Neuronal stem cell (in vitro differentiated cells): Measurements from ENCODE around the gene POLQ.

Experiments
- DNase-seq: peaks from one replicate; pipeline ENCODE4 v3.0.0-alpha.2; 2013; ENCODE audit warnings: low spot score
- H2AFZ ChIP-seq: one replicate; pipeline ENCODE4 v1.6.1; 2013; ENCODE audit warnings: mild to moderate bottlenecking, low read length, inconsistent platforms
- H2AK5ac ChIP-seq: 2 replicates; pipeline ENCODE4 v1.6.1; 2013; ENCODE audit warnings: low read depth, mild to moderate bottlenecking, inconsistent platforms, low read length, moderate library complexity, mixed read lengths
- H2BK120ac ChIP-seq: 2 replicates; pipeline ENCODE4 v1.6.1; 2013; ENCODE audit warnings: low read depth, mild to moderate bottlenecking, inconsistent platforms, low read length, moderate library complexity, mixed read lengths
- H2BK12ac ChIP-seq: one replicate; pipeline ENCODE4 v1.6.1; 2013; ENCODE audit warnings: low read length, inconsistent platforms
- H2BK15ac ChIP-seq: 2 replicates; pipeline ENCODE4 v1.6.1; 2013; ENCODE audit warnings: mild to moderate bottlenecking, low read length, inconsistent platforms, mixed read lengths
- H2BK5ac ChIP-seq: one replicate; pipeline ENCODE4 v1.6.1; 2013; ENCODE audit warnings: inconsistent platforms, mild to moderate bottlenecking, low read length, moderate library complexity
- H3K14ac ChIP-seq: one replicate; pipeline ENCODE4 v1.6.1; 2013; ENCODE audit warnings: low read length, inconsistent platforms
- H3K18ac ChIP-seq: 2 replicates; pipeline ENCODE4 v1.6.1; 2013; ENCODE audit warnings: low read length, inconsistent platforms
- H3K23ac ChIP-seq: 2 replicates; pipeline ENCODE4 v1.6.1; 2013; ENCODE audit warnings: low read depth, mild to moderate bottlenecking, mixed read lengths, low read length, inconsistent platforms; ENCODE audit not compliant: poor library complexity
- H3K27ac ChIP-seq: replicated peaks from 3 replicates; pipeline ENCODE4 v1.5.1; 2013; ENCODE audit warnings: low read length, inconsistent platforms
- H3K27me3 ChIP-seq, 3 experiments: 2 replicates each; pipeline ENCODE4 v1.6.1; 2013; ENCODE audit warnings: low read length in 3 of 3, mild to moderate bottlenecking in 2 of 3, inconsistent platforms in 1 of 3, low read depth in 1 of 3, mixed read lengths in 1 of 3, moderate library complexity in 1 of 3; ENCODE audit not compliant: control insufficient read depth in 3 of 3, insufficient read depth in 3 of 3
- H3K36me3 ChIP-seq, 2 donors: replicated peaks in 1 of 2; 2 replicates each; pipeline ENCODE4 v1.6.1; 2013; ENCODE audit warnings: low read length in 2 of 2; ENCODE audit not compliant: control insufficient read depth in 2 of 2, insufficient read depth in 2 of 2
- H3K4ac ChIP-seq: 2 replicates; pipeline ENCODE4 v1.6.1; 2013; ENCODE audit warnings: inconsistent platforms, mild to moderate bottlenecking, low read length, moderate library complexity
- H3K4me1 ChIP-seq, 2 donors: 1 replicate in 1 of 2; 2 replicates in 1 of 2; pipeline ENCODE4 v1.6.1; 2013; ENCODE audit warnings: low read length in 2 of 2, low read depth in 1 of 2; ENCODE audit not compliant: control insufficient read depth in 2 of 2, insufficient read depth in 1 of 2
- H3K4me2 ChIP-seq: one replicate; pipeline ENCODE4 v1.6.1; 2013; ENCODE audit warnings: mild to moderate bottlenecking, low read length, inconsistent platforms; ENCODE audit not compliant: insufficient read depth, poor library complexity, severe bottlenecking
- H3K4me3 ChIP-seq, 2 donors: 2 replicates each; pipeline ENCODE4 v1.5.1; 2013; ENCODE audit warnings: low read length in 2 of 2, mild to moderate bottlenecking in 2 of 2, inconsistent platforms in 1 of 2, moderate library complexity in 1 of 2
- H3K79me1 ChIP-seq: one replicate; pipeline ENCODE4 v1.6.1; 2013; ENCODE audit warnings: low read depth, mild to moderate bottlenecking, inconsistent platforms, low read length, moderate library complexity
- H3K9ac ChIP-seq: one replicate; pipeline ENCODE4 v1.6.1; 2013; ENCODE audit warnings: mild to moderate bottlenecking, low read depth, low read length, inconsistent platforms; ENCODE audit not compliant: poor library complexity
- H3K9me3 ChIP-seq, 2 donors: replicated peaks in 1 of 2; 2 replicates each; pipeline versions ENCODE3 to v1.6.1; 2013; ENCODE audit warnings: low read length in 2 of 2, mild to moderate bottlenecking in 2 of 2, inconsistent platforms in 1 of 2, low read depth in 1 of 2, mixed read lengths in 1 of 2, moderate library complexity in 1 of 2; ENCODE audit not compliant: control insufficient read depth in 2 of 2, insufficient read depth in 1 of 2
- H4K8ac ChIP-seq: one replicate; pipeline ENCODE4 v1.6.1; 2013; ENCODE audit warnings: low read depth, mild to moderate bottlenecking, inconsistent platforms, low read length, moderate library complexity
- H4K91ac ChIP-seq: one replicate; pipeline ENCODE4 v1.6.1; 2013; ENCODE audit warnings: low read length, low read depth, mild to moderate bottlenecking, inconsistent platforms; ENCODE audit not compliant: poor library complexity
- WGBS, 2 donors: extraction: QIAGEN DNeasy Blood & Tissue Kit; methylation state at CpG; one replicate each; pipeline ENCODE4 v1.1.7; 2013; ENCODE audit warnings: missing lambda C conversion rate in 2 of 2, mixed read lengths in 1 of 2; ENCODE audit not compliant: insufficient read length in 2 of 2, insufficient replicate concordance in 1 of 2; ENCODE audit errors: extremely low coverage in 2 of 2; 5-methylcytosine and 5-hydroxymethylcytosine counted together

The POLQ gene

GRCh38 chr3:121567649-121568048, 21.9 kb upstream of the POLQ start, which contains the start of gene ARGFX:
Gene ARGFX (plus strand): TSS chr3:121567949. CDS start chr3:121570714, 2,765 bp downstream.
- Histone ChIP-seq H3K4me3 (no peak within 1 kb of the TSS), H3K4ac (no peak within 1 kb of the TSS), H3K14ac (no peak within 1 kb of the TSS), H3K9ac (no peak within 1 kb of the TSS), H3K9me3 (no peaks in the 10 kb centered on the region), H3K36me3 (no peaks in the 10 kb centered on the region), H2BK12ac (no peak within 1 kb of the TSS), H4K8ac (no peak within 1 kb of the TSS), H3K79me1 (no peaks in the 10 kb centered on the region), H2AK5ac (no peak within 1 kb of the TSS), H2BK15ac (no peak within 1 kb of the TSS), H3K27ac (no peak within 1 kb of the TSS), H4K91ac (no peak within 1 kb of the TSS), H2BK5ac (no peak within 1 kb of the TSS), H3K27me3 (no peaks in the 10 kb centered on the region), H2BK120ac (no peak within 1 kb of the TSS), H3K23ac (no peak within 1 kb of the TSS), H3K4me1 (peaks cover 0 to 3% of the 10 kb centered on the region in 2 donors), H2AFZ (no peak within 1 kb of the TSS), H3K18ac (no peak within 1 kb of the TSS), H3K4me2 (no peak within 1 kb of the TSS)
- no CpG with 5 or more reads among the region's 5 CpGs for WGBS, 2 donors
- DNase-seq, result no peak

DNA sequence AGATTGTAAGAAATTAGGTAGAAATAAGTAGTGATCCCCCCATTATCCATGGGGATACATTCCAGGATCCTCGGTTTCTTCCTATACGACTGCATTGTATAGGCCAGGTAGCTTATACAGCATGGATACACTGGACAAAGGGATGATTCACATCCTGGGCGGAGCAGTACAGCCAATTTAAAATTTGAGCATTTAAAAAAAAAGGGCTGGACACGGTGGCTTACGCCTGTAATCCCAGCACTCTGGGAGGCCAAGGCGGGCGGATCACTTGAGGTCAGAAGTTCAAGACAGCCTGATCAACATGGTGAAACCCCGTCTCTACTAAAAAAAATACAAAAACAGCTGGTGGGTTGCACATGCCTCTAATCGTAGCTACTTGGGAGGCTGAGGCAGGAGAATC, 21.0 kb upstream of the POLQ start:
- no peaks in the 10 kb centered on the region for H3K9me3 ChIP-seq
- WGBS, 2 donors, result no CpG with 5 or more reads among the region's 9 CpGs
- H2BK5ac ChIP-seq, result no peak overlapping the region
- H3K79me1 ChIP-seq, result no peaks in the 10 kb centered on the region
- no peak for DNase-seq
- H3K27me3 ChIP-seq, result no peaks in the 10 kb centered on the region
- H3K9ac ChIP-seq, result no peak overlapping the region
- no peak overlapping the region for H4K91ac ChIP-seq
- no peak overlapping the region for H2AFZ ChIP-seq
- H2AK5ac ChIP-seq, result no peak overlapping the region
- no peak overlapping the region for H2BK120ac ChIP-seq
- no peak overlapping the region for H4K8ac ChIP-seq
- no peaks in the 10 kb centered on the region for H3K36me3 ChIP-seq
- no peak overlapping the region for H2BK12ac ChIP-seq
- H3K14ac ChIP-seq, result no peak overlapping the region
- H3K27ac ChIP-seq, result no peak overlapping the region
- no peak overlapping the region for H3K18ac ChIP-seq
- H2BK15ac ChIP-seq, result no peak overlapping the region
- peaks cover 0 to 3% of the 10 kb centered on the region in 2 donors for H3K4me1 ChIP-seq
- no peak overlapping the region for H3K23ac ChIP-seq
- H3K4me2 ChIP-seq, result no peak overlapping the region
- H3K4ac ChIP-seq, result no peak overlapping the region
- no peak overlapping the region for H3K4me3 ChIP-seq

- no peak overlapping the region for H2AK5ac ChIP-seq
- H3K36me3 ChIP-seq, result no peaks in the 10 kb centered on the region
Measured at GRCh38 chr3:121562148-121562547, 16.4 kb upstream of the POLQ start.

DNA sequence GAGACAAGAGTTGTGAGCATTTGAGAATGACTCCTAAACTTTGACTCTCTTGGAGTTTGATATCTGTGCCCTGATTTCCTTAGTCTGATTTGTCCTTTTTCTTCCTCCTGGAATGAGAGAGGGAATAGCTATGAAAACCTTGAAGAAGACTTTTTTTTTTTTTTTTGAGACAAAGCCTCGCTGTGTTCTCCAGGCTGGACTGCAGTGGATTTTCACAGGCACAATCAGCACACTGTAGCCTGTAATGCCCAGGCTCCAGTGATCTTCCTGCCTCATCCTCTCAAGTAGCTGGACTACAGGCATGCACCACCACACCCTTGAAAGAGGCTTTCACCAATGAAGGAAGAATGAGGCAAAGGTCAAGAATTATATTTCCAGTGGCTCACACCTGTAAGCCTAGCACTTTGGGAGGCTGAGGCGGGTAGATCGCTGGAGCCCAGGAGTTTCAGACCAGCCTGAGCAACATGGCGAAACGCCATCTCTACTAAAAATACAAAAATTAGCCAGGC, 11.7 kb upstream of the POLQ start:
- Histone ChIP-seq H2BK15ac (no peak overlapping the region), H3K4me2 (no peak overlapping the region), H4K8ac (no peak overlapping the region), H2AK5ac (no peak overlapping the region), H3K36me3 (no peaks in the 10 kb centered on the region), H3K4ac (no peak overlapping the region), H3K4me1 (no peaks in the 10 kb centered on the region), H2BK5ac (no peak overlapping the region), H2AFZ (no peak overlapping the region), H3K4me3 (no peak overlapping the region), H3K18ac (no peak overlapping the region), H3K79me1 (no peaks in the 10 kb centered on the region), H3K23ac (no peak overlapping the region), H3K9me3 (no peaks in the 10 kb centered on the region), H3K9ac (no peak overlapping the region), H3K14ac (no peak overlapping the region), H4K91ac (no peak overlapping the region), H2BK120ac (no peak overlapping the region), H3K27me3 (peaks cover 0 to under 1% (median 0%) of the 10 kb centered on the region in 3 experiments), H2BK12ac (no peak overlapping the region), H3K27ac (no peak overlapping the region)
- WGBS, 2 donors, result no CpG with 5 or more reads among the region's 5 CpGs
- DNase-seq, result no peak

More at GRCh38 chr3:121562148-121562547, 16.4 kb upstream of the POLQ start:
- Histone ChIP-seq H3K27me3 (no peaks in the 10 kb centered on the region), H3K18ac (no peak overlapping the region), H4K91ac (no peak overlapping the region), H3K4me3 (no peak overlapping the region), H3K14ac (no peak overlapping the region), H3K9me3 (no peaks in the 10 kb centered on the region), H2AFZ (peak overlapping the region; percentile 6), H4K8ac (no peak overlapping the region), H3K9ac (no peak overlapping the region), H3K23ac (no peak overlapping the region), H2BK120ac (no peak overlapping the region), H2BK15ac (no peak overlapping the region), H2BK12ac (no peak overlapping the region), H3K4ac (no peak overlapping the region), H2BK5ac (no peak overlapping the region), H3K79me1 (no peaks in the 10 kb centered on the region), H3K27ac (no peak overlapping the region), H3K4me1 (no peaks in the 10 kb centered on the region), H3K4me2 (no peak overlapping the region)
- no peak for DNase-seq
